ENCODE data around the gene UBN1. TPM values are rescaled to one million over a fixed set of nuclear protein-coding genes. Genes with fewer than 3 reads are reported as not detected.

Gene UBN1
- polyA plus RNA-seq, 3 donors = 5.3 to 24.5 (median 7.3) TPM

DNA sequence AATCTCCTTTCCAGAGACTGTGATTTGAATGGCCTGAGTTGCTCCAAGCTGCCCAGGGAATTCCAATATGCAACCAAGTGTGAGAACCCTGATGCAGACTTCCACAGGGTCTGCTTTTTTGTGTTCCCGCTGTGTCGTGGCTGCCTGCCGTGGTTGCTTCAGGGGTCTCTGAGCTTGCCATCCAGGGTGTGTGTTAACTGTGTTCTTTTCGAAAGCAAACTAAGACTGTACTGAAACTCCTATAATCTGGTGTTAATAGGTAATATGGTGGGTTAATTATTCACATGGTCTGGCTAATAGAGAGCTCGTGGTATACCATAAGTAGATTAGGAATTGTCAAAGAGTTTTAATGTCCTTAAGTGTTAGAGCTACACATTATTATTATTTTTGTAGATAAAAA, 20.7 kb downstream of the UBN1 start:
- no peaks in the 10 kb centered on the region for H3K9me3 ChIP-seq (replicated peaks in 1 of 2; ENCODE audit: control insufficient read depth in 1 of 2, insufficient read depth in 1 of 2, low read length in 2 of 2)
- intact Hi-C loops (cut with micrococcal nuclease) = no loop called here
- Mint-ChIP-seq H3K27me3 (ENCODE audit: low read depth in 3 of 3) (peaks cover 0 to 2% (median 0%) of the 10 kb centered on the region in 3 donors), H3K4me1 (peaks cover 12% of the 10 kb centered on the region), H3K27ac (peak overlapping the region in 1 of 7 donors; percentile 49), H3K4me3 (no peak overlapping the region), H3K36me3 (peaks cover 71 to 92% of the 10 kb centered on the region in 2 donors), H3K9me3 (no peaks in the 10 kb centered on the region)
- H3K36me3 ChIP-seq (replicated peaks in 1 of 2; ENCODE audit: control insufficient read depth in 1 of 2, insufficient read depth in 2 of 2, low read length in 2 of 2) = peaks cover 76 to 89% of the 10 kb centered on the region in 2 donors
- no peak overlapping the region for H2AFZ ChIP-seq (ENCODE audit: insufficient read depth, low read depth, low read length, poor library complexity, severe bottlenecking)
- 95% methylated on average over 3 of the region's 5 CpGs for WGBS (ENCODE audit: insufficient coverage)
- TF ChIP-seq, protein P1, sequence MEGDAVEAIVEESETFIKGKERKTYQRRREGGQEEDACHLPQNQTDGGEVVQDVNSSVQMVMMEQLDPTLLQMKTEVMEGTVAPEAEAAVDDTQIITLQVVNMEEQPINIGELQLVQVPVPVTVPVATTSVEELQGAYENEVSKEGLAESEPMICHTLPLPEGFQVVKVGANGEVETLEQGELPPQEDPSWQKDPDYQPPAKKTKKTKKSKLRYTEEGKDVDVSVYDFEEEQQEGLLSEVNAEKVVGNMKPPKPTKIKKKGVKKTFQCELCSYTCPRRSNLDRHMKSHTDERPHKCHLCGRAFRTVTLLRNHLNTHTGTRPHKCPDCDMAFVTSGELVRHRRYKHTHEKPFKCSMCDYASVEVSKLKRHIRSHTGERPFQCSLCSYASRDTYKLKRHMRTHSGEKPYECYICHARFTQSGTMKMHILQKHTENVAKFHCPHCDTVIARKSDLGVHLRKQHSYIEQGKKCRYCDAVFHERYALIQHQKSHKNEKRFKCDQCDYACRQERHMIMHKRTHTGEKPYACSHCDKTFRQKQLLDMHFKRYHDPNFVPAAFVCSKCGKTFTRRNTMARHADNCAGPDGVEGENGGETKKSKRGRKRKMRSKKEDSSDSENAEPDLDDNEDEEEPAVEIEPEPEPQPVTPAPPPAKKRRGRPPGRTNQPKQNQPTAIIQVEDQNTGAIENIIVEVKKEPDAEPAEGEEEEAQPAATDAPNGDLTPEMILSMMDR (IDR thresholded peaks at IDR 0.05) = no peak
- no peak overlapping the region for H3K9ac ChIP-seq (ENCODE audit: insufficient read depth, low read length, poor library complexity, severe bottlenecking)
- H3K4me3 ChIP-seq (replicated peaks in 1 of 3; ENCODE audit: low read depth in 2 of 3, low read length in 3 of 3) = no peak overlapping the region
- no peak for DNase-seq
- H3K27me3 ChIP-seq (ENCODE audit: control insufficient read depth in 2 of 2, insufficient read depth in 2 of 2, low read length in 2 of 2) = no peaks in the 10 kb centered on the region
- H3K79me2 ChIP-seq (ENCODE audit: insufficient read depth, low read length) = peaks cover 62% of the 10 kb centered on the region
- H3K4me2 ChIP-seq (replicated peaks; ENCODE audit: extremely low read depth, low read length, poor library complexity, severe bottlenecking) = no peak overlapping the region
- H4K20me1 ChIP-seq (ENCODE audit: insufficient read depth, low read length) = peaks cover 75% of the 10 kb centered on the region
- H3K4me1 ChIP-seq (ENCODE audit: control insufficient read depth in 1 of 2, insufficient read depth in 2 of 2, low read length in 2 of 2) = peaks cover under 1 to 4% of the 10 kb centered on the region in 2 donors
- H3K27ac ChIP-seq (ENCODE audit: low read depth in 1 of 2, low read length in 2 of 2) = no peak overlapping the region

DNA sequence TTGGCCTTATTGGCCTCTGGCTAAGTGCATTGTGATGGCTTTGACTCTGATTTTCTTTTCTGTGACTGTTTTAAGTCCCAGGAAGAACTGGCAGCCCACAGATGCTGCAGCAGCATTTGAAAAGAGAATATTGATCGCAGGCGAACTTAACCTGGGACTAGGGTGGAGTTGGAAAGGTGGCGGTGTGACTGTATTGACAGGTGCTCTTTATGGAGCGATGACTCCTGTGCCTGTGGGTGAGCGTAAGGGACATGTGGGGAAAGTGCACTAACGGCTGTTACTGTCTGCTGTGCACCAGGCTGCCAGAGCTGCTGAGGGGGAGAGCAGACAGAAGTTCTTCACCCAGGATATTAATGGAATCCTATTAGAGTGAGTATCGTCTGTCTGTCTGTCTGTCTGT, 21.3 kb downstream of the UBN1 start:
- H3K4me1 Mint-ChIP-seq = peaks cover 9% of the 10 kb centered on the region
- TF ChIP-seq, protein P1 (IDR thresholded peaks at IDR 0.05) = no peak
- H3K4me1 ChIP-seq (ENCODE audit: control insufficient read depth in 1 of 2, insufficient read depth in 2 of 2, low read length in 2 of 2) = peaks cover 0 to 3% of the 10 kb centered on the region in 2 donors
- no peak overlapping the region for H3K9ac ChIP-seq (ENCODE audit: insufficient read depth, low read length, poor library complexity, severe bottlenecking)
- no peak overlapping the region for H2AFZ ChIP-seq (ENCODE audit: insufficient read depth, low read depth, low read length, poor library complexity, severe bottlenecking)
- H3K27ac Mint-ChIP-seq = no peak overlapping the region
- H3K4me3 Mint-ChIP-seq = no peak overlapping the region
- no peak overlapping the region for H3K4me3 ChIP-seq (replicated peaks in 1 of 3; ENCODE audit: low read depth in 2 of 3, low read length in 3 of 3)
- H4K20me1 ChIP-seq (ENCODE audit: insufficient read depth, low read length) = peaks cover 70% of the 10 kb centered on the region
- 100% methylated on average over 7 of the region's 7 CpGs for WGBS (ENCODE audit: insufficient coverage)
- no peak overlapping the region for H3K4me2 ChIP-seq (replicated peaks; ENCODE audit: extremely low read depth, low read length, poor library complexity, severe bottlenecking)
- no peaks in the 10 kb centered on the region for H3K9me3 Mint-ChIP-seq
- no peaks in the 10 kb centered on the region for H3K27me3 ChIP-seq (ENCODE audit: control insufficient read depth in 2 of 2, insufficient read depth in 2 of 2, low read length in 2 of 2)
- peaks cover 76 to 89% of the 10 kb centered on the region in 2 donors for H3K36me3 ChIP-seq (replicated peaks in 1 of 2; ENCODE audit: control insufficient read depth in 1 of 2, insufficient read depth in 2 of 2, low read length in 2 of 2)
- DNase-seq = no peak
- H3K36me3 Mint-ChIP-seq = peaks cover 73 to 92% of the 10 kb centered on the region in 2 donors
- peaks cover 57% of the 10 kb centered on the region for H3K79me2 ChIP-seq (ENCODE audit: insufficient read depth, low read length)
- H3K27ac ChIP-seq (ENCODE audit: low read depth in 1 of 2, low read length in 2 of 2) = no peak overlapping the region
- no peaks in the 10 kb centered on the region for H3K9me3 ChIP-seq (replicated peaks in 1 of 2; ENCODE audit: control insufficient read depth in 1 of 2, insufficient read depth in 1 of 2, low read length in 2 of 2)
- intact Hi-C loops (cut with micrococcal nuclease) = no loop called here
- H3K27me3 Mint-ChIP-seq (ENCODE audit: low read depth in 3 of 3) = peaks cover 0 to 2% (median 0%) of the 10 kb centered on the region in 3 donors
